IMR-90 (cell line): ENCODE data around the gene ACACB. TPM values are rescaled to one million over a fixed set of nuclear protein-coding genes. Genes with fewer than 3 reads are reported as not detected.
A peak's percentile ranks its signal among the peaks of the same experiment; 100 is the strongest.

Source experiments
- ATAC-seq: fragments of 200-7000 bp; cut with Tn5 transposase; 2 replicates; pipeline ENCODE4 v1.9.1; 2020; ENCODE audit warnings: low read depth, mild to moderate bottlenecking, moderate library complexity
- BruUV-seq: library from RNA; stranded (reverse); fragments of 400-500 nt; replicated peaks from 2 replicates; lab custom pipeline; 2021; lab: Mats Ljungman, UMichigan
- CTCF ChIA-PET: fragments of 300-600 bp; formaldehyde crosslinking; extraction: SDS; loops from one replicate; lab custom pipeline; 2021; ENCODE audit warnings: antibody characterized with exemption; lab: Yijun Ruan, JAX
- POLR2A ChIA-PET: fragments of 300-600 bp; sonication (Branson Sonifier 250); formaldehyde crosslinking; loops from one replicate; lab custom pipeline; 2022; ENCODE audit warnings: antibody characterized with exemption; ENCODE audit not compliant: unreplicated experiment; lab: Charles Lee
- DNase-seq: peaks from one replicate; pipeline ENCODE4 v3.0.0; 2013
- H2AFZ ChIP-seq: replicated peaks from 2 replicates; pipeline ENCODE3; 2013; ENCODE audit warnings: low read length, mild to moderate bottlenecking; ENCODE audit not compliant: poor library complexity
- H2AK5ac ChIP-seq: 2 replicates; pipeline ENCODE4 v1.6.1; 2013; ENCODE audit warnings: low read depth, low read length, inconsistent platforms
- H2AK9ac ChIP-seq: replicated peaks from 2 replicates; pipeline ENCODE3; 2013; ENCODE audit warnings: mild to moderate bottlenecking, low read depth, low read length, moderate library complexity; ENCODE audit not compliant: poor library complexity
- H2BK120ac ChIP-seq: 2 replicates; pipeline ENCODE4 v1.6.1; 2013; ENCODE audit warnings: low read depth, low read length, inconsistent platforms
- H2BK15ac ChIP-seq: 3 replicates; pipeline ENCODE4 v1.6.1; 2013; ENCODE audit warnings: low read depth, low read length, inconsistent platforms
- H2BK20ac ChIP-seq: 2 replicates; pipeline ENCODE4 v1.6.1; 2013; ENCODE audit warnings: low read depth, mild to moderate bottlenecking, inconsistent platforms, low read length, moderate library complexity
- H2BK5ac ChIP-seq: 2 replicates; pipeline ENCODE4 v1.6.1; 2013; ENCODE audit warnings: mild to moderate bottlenecking, low read depth, low read length, inconsistent platforms; ENCODE audit not compliant: poor library complexity, severe bottlenecking
- H3K14ac ChIP-seq: replicated peaks from 2 replicates; pipeline ENCODE4 v1.6.1; 2013; ENCODE audit warnings: low read depth, low read length, inconsistent platforms
- H3K18ac ChIP-seq: 2 replicates; pipeline ENCODE4 v1.6.1; 2013; ENCODE audit warnings: low read depth, low read length, control low read depth
- H3K23ac ChIP-seq: 2 replicates; pipeline ENCODE4 v1.6.1; 2013; ENCODE audit warnings: low read depth, low read length, inconsistent platforms
- H3K27ac ChIP-seq: 2 replicates; pipeline ENCODE4 v1.5.1; 2013; ENCODE audit warnings: mild to moderate bottlenecking, control low read depth, low read length; ENCODE audit not compliant: insufficient read depth
- H3K27me3 ChIP-seq: 2 replicates; pipeline ENCODE4 v1.6.1; 2013; ENCODE audit warnings: low read length; ENCODE audit not compliant: control insufficient read depth, insufficient read depth
- H3K36me3 ChIP-seq: 2 replicates; pipeline ENCODE4 v1.6.1; 2013; ENCODE audit warnings: low read length, mixed read lengths; ENCODE audit not compliant: control insufficient read depth, insufficient read depth
- H3K4ac ChIP-seq: 2 replicates; pipeline ENCODE4 v1.6.1; 2013; ENCODE audit warnings: low read depth, low read length, inconsistent platforms
- H3K4me1 ChIP-seq: 2 replicates; pipeline ENCODE4 v1.6.1; 2013; ENCODE audit warnings: low read length, mixed read lengths; ENCODE audit not compliant: control insufficient read depth, insufficient read depth
- H3K4me2 ChIP-seq: 2 replicates; pipeline ENCODE4 v1.6.1; 2013; ENCODE audit warnings: low read depth, mild to moderate bottlenecking, control low read depth, low read length, moderate library complexity
- H3K4me3 ChIP-seq: 2 replicates; pipeline ENCODE4 v1.5.1; 2013; ENCODE audit warnings: low read depth, mild to moderate bottlenecking, control low read depth, low read length, moderate library complexity; ENCODE audit not compliant: insufficient read depth
- H3K56ac ChIP-seq: 2 replicates; pipeline ENCODE4 v1.6.1; 2013; ENCODE audit warnings: low read length, inconsistent platforms; ENCODE audit not compliant: insufficient read depth; ENCODE audit errors: extremely low read depth
- H3K79me1 ChIP-seq, 2 experiments: 2 replicates each; pipeline ENCODE4 v1.6.1; 2013; ENCODE audit warnings: low read length in 2 of 2, inconsistent platforms in 1 of 2, low read depth in 1 of 2
- H3K9ac ChIP-seq: 2 replicates; pipeline ENCODE4 v1.6.1; 2013; ENCODE audit warnings: low read depth, low read length, control low read depth
- H3K9me1 ChIP-seq: 2 replicates; pipeline ENCODE4 v1.6.1; 2013; ENCODE audit warnings: low read length, inconsistent platforms; ENCODE audit not compliant: insufficient read depth
- H3K9me3 ChIP-seq: 2 replicates; pipeline ENCODE4 v1.6.1; 2013; ENCODE audit warnings: low read length; ENCODE audit not compliant: control insufficient read depth, insufficient read depth
- H4K20me1 ChIP-seq: 2 replicates; pipeline ENCODE4 v1.6.1; 2013; ENCODE audit warnings: low read length, inconsistent platforms; ENCODE audit not compliant: insufficient read depth
- H4K5ac ChIP-seq: 2 replicates; pipeline ENCODE4 v1.6.1; 2013; ENCODE audit warnings: mild to moderate bottlenecking, low read depth, low read length, control low read depth
- H4K8ac ChIP-seq, 2 experiments: 2 replicates each; pipeline ENCODE4 v1.6.1; 2013; ENCODE audit warnings: low read depth in 2 of 2, low read length in 2 of 2, control low read depth in 1 of 2, inconsistent platforms in 1 of 2
- H4K91ac ChIP-seq: 2 replicates; pipeline ENCODE4 v1.6.1; 2013; ENCODE audit warnings: low read depth, low read length, inconsistent platforms; ENCODE audit not compliant: insufficient read depth
- BHLHE40 ChIP-seq: fragments of 150-350 bp; IDR thresholded peaks from 2 replicates; pipeline ENCODE4 v1.6.1; 2016; ENCODE audit warnings: mild to moderate bottlenecking, low read depth, low read length
- CEBPB ChIP-seq: IDR thresholded peaks from 2 replicates; pipeline ENCODE4 v1.6.1; 2012; ENCODE audit warnings: low read depth, low read length, improper control_type of control experiment
- CHD1 ChIP-seq: IDR thresholded peaks from 2 replicates; pipeline ENCODE4 v1.6.1; 2012; ENCODE audit warnings: low read depth, low read length, improper control_type of control experiment
- CTCF ChIP-seq: conservative IDR thresholded peaks from 2 replicates; pipeline ENCODE4 v1.5.1; 2012; ENCODE audit warnings: mild to moderate bottlenecking, low read depth, low read length, improper control_type of control experiment
- ELK1 ChIP-seq: fragments of 150-350 bp; IDR thresholded peaks from 2 replicates; pipeline ENCODE4 v1.6.1; 2016; ENCODE audit warnings: low read depth, mild to moderate bottlenecking, low read length, moderate library complexity, borderline replicate concordance
- FOS ChIP-seq: fragments of 150-350 bp; IDR thresholded peaks from 2 replicates; pipeline ENCODE4 v1.6.1; 2016; ENCODE audit warnings: low read depth, low read length
- MXI1 ChIP-seq: IDR thresholded peaks from 2 replicates; pipeline ENCODE4 v1.6.1; 2012; ENCODE audit warnings: low read depth, mild to moderate bottlenecking, low read length, moderate library complexity, borderline replicate concordance
- RAD21 ChIP-seq: IDR thresholded peaks from 2 replicates; pipeline ENCODE4 v1.6.1; 2012; ENCODE audit warnings: low read length, improper control_type of control experiment
- RFX5 ChIP-seq: IDR thresholded peaks from 2 replicates; pipeline ENCODE4 v1.8.0; 2012; ENCODE audit warnings: low read depth, mild to moderate bottlenecking, low read length, moderate library complexity
- SMC3 ChIP-seq: fragments of 150-350 bp; IDR thresholded peaks from 2 replicates; pipeline ENCODE4 v1.6.1; 2016; ENCODE audit warnings: low read depth, mild to moderate bottlenecking, antibody characterized with exemption, low read length, moderate library complexity
- WGBS, 2 experiments: methylation state at CpG; one replicate each; pipeline versions ENCODE4 v1.1.5 to v1.1.7; 2013; ENCODE audit warnings: missing lambda C conversion rate in 2 of 2; ENCODE audit not compliant: insufficient read length in 1 of 2; ENCODE audit errors: extremely low coverage in 2 of 2; 5-methylcytosine and 5-hydroxymethylcytosine counted together
- dilution Hi-C: fragments of 300-500 bp; cut with HindIII; formaldehyde crosslinking; loops from one replicate; pipeline ENCODE4 v1.14.3; 2018; ENCODE audit warnings: low sequenced_read_pairs; ENCODE audit not compliant: unreplicated experiment
- in situ Hi-C: fragments of 300-500 bp; cut with MboI; formaldehyde crosslinking; loops from 3 replicates; pipeline ENCODE4 v1.14.3; 2019; ENCODE audit warnings: low sequenced_read_pairs, inconsistent platforms, mixed read lengths
- intact Hi-C: fragments of 100-400 bp; cut with micrococcal nuclease; formaldehyde crosslinking; loops from 2 replicates; pipeline ENCODE4 v1.10.0; 2022
- polyA plus RNA-seq, 3 experiments: library from polyadenylated mRNA; depleted of rRNA; stranded (reverse); fragments of >200 nt; gene quantifications; 2 replicates each; pipeline ENCODE4 v1.2.3, GENCODE V29; 2012; ENCODE audit warnings: low replicate concordance in 1 of 3
- total RNA-seq: library from RNA; depleted of rRNA; stranded (reverse); fragments of >200 nt; gene quantifications from 2 replicates; pipeline ENCODE4 v1.2.3, GENCODE V29; 2012

The ACACB gene
- total and polyA plus RNA-seq, 2 of the 4 experiments (the other 2 are of a cell fraction) = 2.0 to 2.1 TPM

- intact Hi-C loops (no loop called here), in situ Hi-C loops (no loop called here), dilution Hi-C loops (no loop called here)
- H3K4me1 ChIP-seq = no peaks in the 10 kb centered on the region
- H2AK5ac ChIP-seq = no peak overlapping the region
- H3K27me3 ChIP-seq = peaks cover 11% of the 10 kb centered on the region; the same call in 1 of the 2 replicates
- H2BK15ac ChIP-seq = no peak overlapping the region
- H3K27ac ChIP-seq = no peak overlapping the region
- ATAC-seq = no peak
- H2BK5ac ChIP-seq = no peak overlapping the region
- no peaks in the 10 kb centered on the region for H3K79me1 ChIP-seq
- H3K4me2 ChIP-seq = no peak overlapping the region; the same call in 1 of the 2 replicates
- ChIA-PET CTCF (no interaction called here), POLR2A (no interaction called here)
- DNase-seq = no peak
- peak overlapping the region; percentile 49 for H2AFZ ChIP-seq
- no peak overlapping the region for H4K8ac ChIP-seq
- TF ChIP-seq CEBPB (no peak), MXI1 (no peak), CTCF (no peak), SMC3 (no peak), CHD1 (no peak), FOS (no peak), RAD21 (no peak), BHLHE40 (no peak), RFX5 (no peak), ELK1 (no peak)
- H3K14ac ChIP-seq = no peak overlapping the region
- no peak overlapping the region for H3K4me3 ChIP-seq
- no peaks in the 10 kb centered on the region for H3K36me3 ChIP-seq
- H2BK120ac ChIP-seq = no peak overlapping the region
- no peak overlapping the region for H2AK9ac ChIP-seq
- BruUV-seq = no TSS peak
- no peak overlapping the region for H3K56ac ChIP-seq
- no peaks in the 10 kb centered on the region for H4K20me1 ChIP-seq
- H3K9me3 ChIP-seq = no peaks in the 10 kb centered on the region
- WGBS, 2 experiments = 78% methylated on average over 4 of the region's 15 CpGs; no CpG with 5 or more reads in 1 of the 2 experiments
- no peak overlapping the region for H4K5ac ChIP-seq
- H3K9ac ChIP-seq = no peak overlapping the region
- H4K91ac ChIP-seq = no peak overlapping the region
- no peaks in the 10 kb centered on the region for H3K9me1 ChIP-seq
- H3K4ac ChIP-seq = no peak overlapping the region
- no peak overlapping the region for H2BK20ac ChIP-seq
- H3K18ac ChIP-seq = no peak overlapping the region
- H3K23ac ChIP-seq = no peak overlapping the region
Observed at GRCh38 chr12:109291117-109291516, 174.7 kb downstream of the ACACB start.
